SIG-M5 treated with dmso at 0.1 percent for 504 hours (cell line): ENCODE measurements around the gene MT3.
"Not testable (repeated sequence)": the region's sequence is repeated elsewhere in the genome, so short reads cannot be mapped to it uniquely, and the experiment has no call there.

Experiments
- DNase-seq: peaks from one replicate; lab custom pipeline; 2025; ENCODE audit not compliant: unreplicated experiment; lab: John Stamatoyannopoulos, UW

Gene MT3

DNA sequence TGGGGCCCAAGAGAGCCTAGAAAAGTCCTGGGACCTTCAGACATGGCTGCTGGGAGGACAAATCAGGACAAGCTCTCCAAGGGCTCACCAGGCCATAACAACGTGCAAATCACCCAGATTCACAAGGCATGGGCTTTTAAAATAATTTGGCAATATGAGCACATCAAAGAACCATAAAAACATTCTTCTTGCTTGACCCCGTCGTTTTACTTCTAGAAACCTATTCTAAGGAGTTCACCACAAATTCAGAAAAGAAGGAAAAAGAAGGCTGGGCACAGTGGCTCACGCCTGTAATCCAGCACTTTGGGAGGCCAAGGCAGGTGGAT, 12.1 kb upstream of the MT3 start:
- no peak for DNase-seq

DNA sequence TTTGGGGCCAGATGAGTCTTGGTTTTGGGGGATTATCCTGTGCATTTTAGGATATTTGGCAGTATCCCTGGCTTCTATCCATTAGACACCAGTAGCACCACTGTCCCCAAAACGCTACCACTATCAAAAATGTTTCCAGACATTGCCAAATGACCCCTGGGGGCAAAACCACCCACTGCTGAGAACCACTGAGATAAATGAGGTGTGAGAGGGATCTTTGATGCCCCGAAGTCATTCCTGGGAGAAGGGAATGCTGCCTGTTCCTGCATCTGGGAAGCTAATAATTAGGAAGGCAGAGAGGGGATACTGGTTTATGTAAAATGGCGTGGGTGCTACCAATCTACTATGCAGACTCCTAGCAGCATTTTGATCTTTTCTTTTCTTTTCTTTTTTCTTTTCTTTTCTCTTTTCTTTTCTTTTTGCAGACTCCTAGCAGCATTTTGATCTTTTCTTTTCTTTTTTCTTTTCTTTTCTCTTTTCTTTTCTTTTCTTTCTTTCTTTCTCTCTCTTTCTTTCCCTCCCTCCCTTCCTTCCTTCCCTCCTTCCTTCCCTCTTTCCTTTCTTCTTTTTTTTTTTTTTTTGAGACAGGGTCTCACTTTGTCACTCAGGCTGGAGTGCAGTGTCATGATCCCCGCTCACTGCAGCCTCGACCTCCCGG, 8.8 kb upstream of the MT3 start:
- DNase-seq: no peak

GRCh38 chr16:56582911-56583310, 6.4 kb upstream of the MT3 start:
- not testable (repeated sequence) for DNase-seq

DNA sequence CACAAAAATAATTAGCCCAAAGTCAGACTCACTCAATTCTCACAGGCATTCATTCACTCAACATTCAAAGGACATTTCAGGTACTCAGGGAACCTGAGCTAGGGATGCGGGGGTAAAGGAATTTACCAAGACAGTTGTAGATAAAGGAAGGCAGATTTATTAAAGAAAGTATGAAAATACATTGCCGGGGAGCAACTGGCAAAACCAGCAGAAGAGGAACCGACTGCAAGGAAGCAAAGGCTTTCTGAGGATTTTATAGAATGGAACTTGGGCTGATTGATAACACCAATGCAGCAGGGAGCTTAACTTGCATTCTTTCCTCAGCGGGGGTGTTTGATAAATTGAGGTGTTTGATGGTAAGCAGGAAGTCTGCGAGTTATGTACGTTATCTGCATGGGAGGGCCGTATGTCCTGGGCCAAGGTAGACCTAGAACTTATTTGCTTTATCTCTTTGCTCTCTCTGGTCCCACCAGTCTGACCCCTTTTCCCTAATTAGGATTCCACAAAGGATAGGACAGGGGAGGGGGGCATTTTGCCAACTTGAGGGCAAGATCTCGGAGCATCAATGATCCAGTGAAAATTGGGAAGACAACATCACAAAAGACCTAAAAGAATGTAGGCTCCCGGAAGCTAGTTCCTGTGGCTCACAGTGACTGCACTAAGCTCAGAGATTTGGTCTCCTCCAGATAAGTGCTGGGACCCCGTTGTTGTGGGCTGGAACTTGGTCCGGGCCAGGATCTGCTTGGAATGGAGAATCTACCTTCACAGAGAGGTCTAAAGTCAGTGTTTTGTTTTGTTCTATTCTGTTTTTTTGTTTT, 5.8 kb upstream of the MT3 start:
- no peak for DNase-seq

GRCh38 chr16:56584276-56584675, 5.1 kb upstream of the MT3 start:
- DNase-seq: no peak

DNA sequence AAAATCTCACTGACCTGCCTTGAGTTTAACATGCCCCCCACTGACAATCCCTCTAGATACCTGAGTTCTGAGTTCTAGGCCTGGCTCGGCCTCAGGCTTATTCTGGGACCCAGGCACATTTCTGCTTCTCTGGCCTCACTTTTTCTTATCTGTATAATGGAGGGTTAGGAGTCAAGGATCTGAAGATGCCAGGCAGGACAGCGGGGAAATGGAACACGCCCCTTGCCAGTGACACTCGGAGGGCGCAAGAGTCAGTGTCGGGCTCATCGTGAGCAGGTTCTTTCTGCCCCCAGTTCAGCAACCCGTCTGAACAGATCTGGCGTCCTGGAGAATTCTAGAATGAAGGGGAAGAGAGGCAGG, 567 bp upstream of the MT3 start:
- no peak for DNase-seq

DNA sequence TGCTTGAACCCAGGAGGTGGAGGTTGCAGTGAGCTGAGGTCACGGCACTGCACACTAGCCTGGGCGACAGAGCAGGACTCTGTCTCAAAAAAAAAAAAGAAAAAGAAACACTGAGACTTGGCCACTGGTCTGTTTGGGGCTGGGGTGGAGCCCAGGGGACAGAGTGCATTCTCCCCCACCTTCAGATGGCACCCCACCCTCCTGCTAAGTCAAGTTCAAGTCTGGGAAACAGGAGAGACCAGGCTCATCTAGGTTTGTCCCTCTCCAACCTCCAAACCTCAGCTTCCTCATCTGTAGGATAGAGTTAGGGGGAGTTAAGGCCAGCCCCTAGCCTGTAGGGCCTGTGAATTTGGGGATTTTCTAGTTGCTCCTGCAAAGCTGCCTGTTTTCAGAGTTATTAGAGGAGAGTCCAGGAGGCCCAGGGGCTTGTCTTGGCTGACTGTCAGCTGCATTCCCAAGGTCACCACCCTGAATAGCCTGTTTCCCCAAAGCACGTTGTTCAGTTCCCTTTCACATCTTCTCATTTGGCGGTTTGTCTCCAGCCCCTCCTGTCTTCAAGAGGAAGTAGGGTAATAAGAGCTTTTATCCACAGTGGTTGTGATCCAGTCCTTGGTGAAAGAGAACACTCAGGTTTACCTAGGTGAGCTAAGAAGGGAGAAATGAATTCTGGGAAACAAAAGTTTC, 2.2 kb downstream of the MT3 start:
- DNase-seq: peak; percentile 63

DNA sequence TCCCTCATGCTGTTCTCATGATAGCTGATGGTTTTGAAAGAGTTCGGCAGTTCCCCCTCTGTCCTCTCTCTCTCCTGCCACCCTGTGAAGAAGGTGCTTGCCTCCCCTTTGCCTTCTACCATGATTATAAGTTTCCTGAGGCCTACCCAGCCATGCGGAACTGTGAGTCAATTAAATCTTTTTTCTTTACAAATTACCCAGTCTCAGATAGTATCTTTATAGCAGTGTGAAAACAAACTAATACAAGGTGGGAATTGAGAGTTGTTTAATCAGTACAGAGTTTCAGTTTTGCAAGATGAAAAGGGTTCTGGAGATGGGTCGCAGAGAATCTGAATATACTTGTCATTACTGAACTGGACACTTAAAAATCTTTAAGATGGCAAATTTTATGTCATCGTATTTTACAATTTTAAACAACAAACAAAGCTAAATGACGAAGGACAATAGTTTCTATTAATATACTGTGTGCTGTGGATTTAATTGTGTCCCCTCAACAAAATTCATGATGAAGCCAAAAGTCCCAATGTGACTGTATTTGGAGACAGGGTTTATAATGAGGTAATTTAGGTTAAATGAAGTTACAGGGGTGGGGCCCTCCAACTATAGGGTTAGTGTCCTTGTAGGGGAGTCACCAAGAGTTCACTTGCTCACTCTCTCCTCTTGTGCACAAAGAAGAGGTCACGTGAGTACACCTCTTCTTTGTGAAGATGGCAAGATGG, 4.4 kb downstream of the MT3 start:
- no peak for DNase-seq

GRCh38 chr16:56594292-56594619, 4.9 kb downstream of the MT3 start:
- no peak for DNase-seq

DNA sequence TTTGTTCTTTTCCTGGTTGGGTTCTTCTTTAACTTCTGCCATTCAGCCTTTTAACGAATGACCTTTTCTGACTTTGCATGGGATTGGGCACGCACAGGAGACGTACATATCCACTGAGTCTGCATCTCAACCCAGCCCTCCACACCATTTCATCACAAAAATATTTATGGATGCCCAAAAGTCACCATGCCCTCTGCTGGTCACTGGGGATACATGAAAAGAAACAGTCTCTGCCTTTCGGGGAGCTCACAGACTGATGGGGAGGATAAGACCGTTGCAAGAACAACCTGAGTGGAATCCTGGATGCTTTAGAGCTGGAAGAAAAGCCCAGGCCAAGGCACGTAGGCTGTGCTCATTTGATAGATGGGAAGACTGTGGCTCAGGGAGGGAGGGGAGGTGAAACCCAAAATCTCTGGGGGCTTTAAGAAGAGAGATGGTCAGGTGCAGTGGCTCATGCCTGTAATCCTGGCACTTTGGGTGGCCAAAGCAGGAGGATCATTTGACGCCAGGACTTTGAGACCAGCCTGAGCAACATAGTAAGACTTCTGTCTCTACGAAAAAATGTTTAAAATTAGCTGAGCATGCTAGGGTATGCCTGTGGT, 11.2 kb downstream of the MT3 start:
- DNase-seq: peak; percentile 70

DNA sequence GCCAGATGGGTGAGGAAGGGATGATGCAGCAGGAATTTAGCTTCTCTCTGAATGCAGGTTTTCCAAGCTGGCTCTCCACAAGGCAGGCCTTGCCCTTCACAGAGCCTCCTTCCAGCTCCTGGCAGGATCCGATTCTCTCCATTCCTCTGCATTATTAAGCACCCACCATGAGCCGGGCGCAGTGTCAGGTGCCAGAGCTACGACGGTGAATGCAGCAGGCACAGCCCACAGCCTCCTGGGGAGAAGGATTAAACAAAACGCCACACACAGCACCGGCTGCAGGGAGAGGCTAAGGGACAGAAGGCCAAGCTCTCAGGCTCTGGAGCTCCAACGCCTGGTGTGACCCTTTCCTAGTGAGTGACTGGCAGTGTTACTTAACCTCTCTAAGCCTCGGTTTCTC, 12.0 kb downstream of the MT3 start:
- DNase-seq: no peak

- peak; percentile 55 for DNase-seq
Observed at GRCh38 chr16:56603589-56603988, 14.3 kb downstream of the MT3 start.

DNA sequence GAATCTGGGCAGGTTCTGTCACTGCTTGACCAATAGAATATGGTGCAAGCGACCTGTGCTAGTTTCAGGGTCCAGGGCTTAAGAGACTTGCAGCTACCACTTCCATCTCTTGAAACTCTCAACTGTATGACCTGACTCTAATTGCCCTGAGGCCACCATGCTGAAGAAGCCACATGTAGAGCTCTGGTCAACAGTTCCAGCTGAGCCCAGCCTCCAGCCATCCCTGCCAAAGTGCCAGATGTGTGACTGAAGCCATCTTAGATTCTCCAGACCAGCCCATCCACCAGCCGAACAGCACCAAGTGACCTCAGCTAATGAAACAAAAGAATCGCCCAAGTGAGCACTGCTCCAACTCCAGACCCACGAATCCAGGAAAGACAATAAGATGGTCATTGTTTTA, 15.6 kb downstream of the MT3 start:
- DNase-seq: no peak

GRCh38 chr16:56605475-56605874, 16.1 kb downstream of the MT3 start:
- no peak for DNase-seq

- DNase-seq: no peak
Observed at GRCh38 chr16:56606071-56606475, 16.7 kb downstream of the MT3 start.

DNA sequence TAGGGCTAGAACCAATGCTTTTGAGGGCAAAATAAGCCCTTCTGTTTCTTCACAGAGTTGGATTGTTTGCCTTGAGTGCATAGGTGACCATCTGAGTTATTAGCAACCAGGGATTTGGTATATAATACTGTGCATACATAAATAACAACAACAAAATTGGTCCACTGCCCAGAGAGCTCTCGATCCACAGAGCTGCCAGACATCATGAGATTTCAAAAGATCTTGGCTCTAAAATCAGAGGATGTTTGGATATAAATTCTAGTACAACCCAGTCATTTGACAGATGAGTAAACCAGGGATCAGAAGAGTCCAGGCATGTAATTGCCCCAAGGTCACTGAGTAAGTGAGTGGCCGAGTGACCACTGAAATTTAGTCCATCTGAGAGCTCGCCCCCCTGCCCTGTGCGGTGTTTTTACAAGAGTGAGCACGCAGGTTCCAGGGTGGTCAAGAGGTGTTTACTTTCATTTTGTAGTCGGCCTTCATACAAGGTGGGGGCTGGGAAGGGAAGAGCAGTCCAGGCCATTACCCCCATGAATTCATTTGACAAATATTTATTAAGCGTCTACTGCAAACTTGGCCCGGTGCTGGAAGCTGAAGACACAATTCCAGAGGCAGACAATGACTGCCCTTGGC, 17.3 kb downstream of the MT3 start:
- no peak for DNase-seq

DNA sequence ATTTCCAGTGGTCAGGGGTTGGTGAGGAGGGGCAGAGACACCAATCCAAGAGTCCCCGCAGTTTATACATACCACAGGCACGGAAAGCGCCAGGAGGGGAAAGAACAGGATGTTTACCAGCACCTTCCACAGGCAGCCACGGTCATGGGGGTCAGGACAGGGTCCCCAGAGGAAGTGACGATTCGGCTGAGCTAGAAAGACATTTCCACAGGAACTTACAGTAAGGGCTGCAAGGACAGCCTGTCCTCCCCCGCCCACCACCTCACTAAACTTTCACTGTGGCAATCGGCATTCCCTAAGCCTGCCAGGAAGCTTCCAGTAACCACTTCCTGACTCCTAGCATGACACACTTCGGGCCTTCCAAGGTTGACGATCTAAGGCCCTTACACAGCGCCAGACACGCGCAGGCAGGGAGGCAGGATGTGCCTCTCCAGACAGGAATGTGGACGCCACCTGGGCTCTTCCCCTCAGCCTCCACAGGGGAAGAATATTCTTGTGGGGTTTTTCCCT, 17.8 kb downstream of the MT3 start:
- DNase-seq: no peak

DNA sequence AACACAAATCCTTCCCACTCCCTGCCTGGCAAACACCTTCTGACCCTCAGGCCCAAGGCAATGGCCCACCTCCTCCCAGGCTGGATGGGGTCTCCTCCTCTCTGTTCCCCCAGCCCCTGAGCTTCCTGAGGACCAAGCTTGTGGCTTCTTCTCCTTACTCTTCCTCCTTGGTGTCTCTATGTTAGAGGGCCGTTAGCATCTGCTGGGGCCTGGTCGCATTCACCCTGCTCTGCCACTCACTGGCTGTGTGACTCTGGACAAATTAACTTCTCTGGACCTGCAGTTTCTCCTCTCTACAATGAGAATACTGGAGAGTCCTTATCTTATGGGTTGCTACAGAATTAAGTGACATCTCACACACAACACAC, 18.3 kb downstream of the MT3 start:
- DNase-seq: no peak

DNA sequence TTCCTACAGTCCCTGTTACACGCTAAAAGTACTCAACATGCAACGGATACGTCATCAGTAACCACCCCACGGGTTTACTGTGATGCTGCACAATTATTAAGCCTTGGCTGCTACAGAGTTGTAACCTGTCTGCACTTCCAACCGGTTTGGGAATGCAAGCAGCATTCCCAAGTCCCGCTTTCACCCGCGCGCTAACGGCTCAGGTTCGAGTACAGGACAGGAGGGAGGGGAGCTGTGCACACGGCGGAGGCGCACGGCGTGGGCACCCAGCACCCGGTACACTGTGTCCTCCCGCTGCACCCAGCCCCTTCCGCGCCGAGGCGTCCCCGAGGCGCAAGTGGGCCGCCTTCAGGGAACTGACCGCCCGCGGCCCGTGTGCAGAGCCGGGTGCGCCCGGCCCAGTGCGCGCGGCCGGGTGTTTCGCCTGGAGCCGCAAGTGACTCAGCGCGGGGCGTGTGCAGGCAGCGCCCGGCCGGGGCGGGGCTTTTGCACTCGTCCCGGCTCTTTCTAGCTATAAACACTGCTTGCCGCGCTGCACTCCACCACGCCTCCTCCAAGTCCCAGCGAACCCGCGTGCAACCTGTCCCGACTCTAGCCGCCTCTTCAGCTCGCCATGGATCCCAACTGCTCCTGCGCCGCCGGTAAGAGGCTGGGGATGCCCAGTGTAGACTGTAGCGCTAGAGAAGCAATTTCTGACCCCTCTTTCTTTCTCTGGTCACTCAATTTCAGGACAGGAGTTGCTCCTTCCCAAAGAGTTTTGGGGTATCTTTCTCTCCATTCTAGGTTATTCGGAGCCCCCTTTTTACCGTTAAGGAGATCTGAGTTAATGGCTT, 18.9 kb downstream of the MT3 start, which contains the start of gene MT2A:
MT2A (plus strand) TSS at position 542 of the 833 bp plus-strand sequence; CDS start at position 614, 72 bp downstream.
- peak; percentile 96 for DNase-seq
